ENCODE measurements around the gene GSTCD. TPM values are rescaled to one million over a fixed set of nuclear protein-coding genes. Genes with fewer than 3 reads are reported as not detected.
"Not testable (repeated sequence)": the region's sequence is repeated elsewhere in the genome, so short reads cannot be mapped to it uniquely, and the experiment has no call there.

The GSTCD gene
- total RNA-seq, 1 donor from 2014 or later = 30.2 TPM

GRCh38 chr4:105714071-105714521 is 5.5 kb downstream of the GSTCD start:
- DNase-seq (ENCODE audit: low spot score in 2 of 2) (no peak), FAIRE-seq (no peak)

- DNase-seq (ENCODE audit: low spot score in 2 of 2) = no peak
- no peak for FAIRE-seq
Observed at GRCh38 chr4:105714932-105715331, 6.3 kb downstream of the GSTCD start.

- DNase-seq (ENCODE audit: low spot score in 2 of 2) = peak in 1 of 2 donors; percentile 19
- FAIRE-seq = peak; percentile 94
Observed at GRCh38 chr4:105715692-105716278, 7.2 kb downstream of the GSTCD start.

GRCh38 chr4:105719204-105719603 is 10.6 kb downstream of the GSTCD start:
- DNase-seq (ENCODE audit: low spot score in 2 of 2) (no peak), FAIRE-seq (no peak)

- FAIRE-seq = no peak
- no peak for DNase-seq (ENCODE audit: low spot score in 2 of 2)
Observed at GRCh38 chr4:105725623-105726022, 17.0 kb downstream of the GSTCD start.

GRCh38 chr4:105729895-105730294 is 21.3 kb downstream of the GSTCD start:
- DNase-seq (ENCODE audit: low spot score in 2 of 2); FAIRE-seq: not testable (repeated sequence)

GRCh38 chr4:105735217-105735616 is 26.6 kb downstream of the GSTCD start:
- FAIRE-seq; DNase-seq (ENCODE audit: low spot score in 2 of 2): not testable (repeated sequence)

- FAIRE-seq (no peak), DNase-seq (ENCODE audit: low spot score in 2 of 2) (no peak)
Observed at GRCh38 chr4:105741548-105741947, 33.0 kb downstream of the GSTCD start.

- FAIRE-seq (no peak), DNase-seq (ENCODE audit: low spot score in 2 of 2) (no peak)
Observed at GRCh38 chr4:105748222-105748621, 39.6 kb downstream of the GSTCD start.

GRCh38 chr4:105751718-105752299 is 43.2 kb downstream of the GSTCD start:
- no peak for DNase-seq (ENCODE audit: low spot score in 2 of 2)
- no peak for FAIRE-seq

GRCh38 chr4:105753361-105753760 is 44.8 kb downstream of the GSTCD start:
- FAIRE-seq (no peak), DNase-seq (ENCODE audit: low spot score in 2 of 2) (no peak)

GRCh38 chr4:105755375-105755774 is 46.8 kb downstream of the GSTCD start:
- no peak for DNase-seq (ENCODE audit: low spot score in 2 of 2)
- no peak for FAIRE-seq

- DNase-seq (ENCODE audit: low spot score in 2 of 2) = no peak
- FAIRE-seq = no peak
Observed at GRCh38 chr4:105758958-105759357, 50.4 kb downstream of the GSTCD start.

GRCh38 chr4:105765690-105766407 is 57.3 kb downstream of the GSTCD start:
- no peak for DNase-seq (ENCODE audit: low spot score in 2 of 2)
- no peak for FAIRE-seq

GRCh38 chr4:105767579-105767978 is 59.0 kb downstream of the GSTCD start:
- DNase-seq (ENCODE audit: low spot score in 2 of 2) (no peak), FAIRE-seq (no peak)

- FAIRE-seq; DNase-seq (ENCODE audit: low spot score in 2 of 2): not testable (repeated sequence)
Observed at GRCh38 chr4:105770524-105770923, 61.9 kb downstream of the GSTCD start.

GRCh38 chr4:105772065-105772464 is 63.5 kb downstream of the GSTCD start:
- FAIRE-seq; DNase-seq (ENCODE audit: low spot score in 2 of 2): not testable (repeated sequence)

GRCh38 chr4:105775760-105776415 is 67.3 kb downstream of the GSTCD start:
- not testable (repeated sequence) for FAIRE-seq; DNase-seq (ENCODE audit: low spot score in 2 of 2)

- DNase-seq (ENCODE audit: low spot score in 2 of 2) (no peak), FAIRE-seq (no peak)
Observed at GRCh38 chr4:105780176-105780575, 71.6 kb downstream of the GSTCD start.

GRCh38 chr4:105784761-105785160 is 76.2 kb downstream of the GSTCD start:
- no peak for FAIRE-seq

GRCh38 chr4:105785792-105786191 is 77.2 kb downstream of the GSTCD start:
- no peak for DNase-seq (ENCODE audit: low spot score in 2 of 2)
- no peak for FAIRE-seq

More at GRCh38 chr4:105784761-105785160, 76.2 kb downstream of the GSTCD start:
- DNase-seq (ENCODE audit: low spot score in 2 of 2) = no peak

Measured in frontal cortex (tissue), 4 donors.